HepG2 (cell line): ENCODE data around the gene RHBDD1. TPM values are rescaled to one million over a fixed set of nuclear protein-coding genes. Genes with fewer than 3 reads are reported as not detected.

Experiments used
- ATAC-seq: fragments of 200-7000 bp; cut with Tn5 transposase; 3 replicates; pipeline ENCODE4 v1.9.1; 2020; ENCODE audit warnings: mild to moderate bottlenecking, moderate library complexity
- BruUV-seq: library from RNA; stranded (reverse); fragments of 400-500 nt; replicated peaks from 2 replicates; lab custom pipeline; 2021; lab: Mats Ljungman, UMichigan
- CTCF ChIA-PET: fragments of 300-600 bp; formaldehyde crosslinking; extraction: SDS; loops from one replicate; lab custom pipeline; 2021; ENCODE audit warnings: low total read pairs, inconsistent platforms, low intra/inter-chr PET ratio; lab: Yijun Ruan, JAX
- POLR2A ChIA-PET: fragments of 350-600 bp; sonication (Branson Sonifier 250); formaldehyde crosslinking; loops from one replicate; lab custom pipeline; 2020; ENCODE audit warnings: antibody characterized with exemption, inconsistent platforms; lab: Yijun Ruan, JAX
- DNase-seq: peaks from one replicate; pipeline ENCODE4 v3.0.0-alpha.2; 2015; ENCODE audit warnings: low spot score
- FAIRE-seq: peaks from 3 replicates; lab custom pipeline; 2011; peaks lifted over from hg19 to GRCh38; lab: Jason Lieb, UNC
- H2AFZ ChIP-seq: one replicate; pipeline ENCODE4 v1.6.1; 2011; ENCODE audit warnings: low read length, inconsistent platforms
- H3K27ac ChIP-seq: fragments of 300-600 bp; 3 replicates; pipeline ENCODE4 v1.8.0; 2011; ENCODE audit warnings: mixed run types, mild to moderate bottlenecking, mixed read lengths, low read length, inconsistent platforms; ENCODE audit not compliant: insufficient read depth; ENCODE audit errors: extremely low read length
- H3K27me3 ChIP-seq, 2 experiments: fragments of 200-600 bp in 1 of 2; 2 replicates in 1 of 2; 3 replicates in 1 of 2; pipeline versions ENCODE4 v1.6.0 to v1.8.0; 2011; ENCODE audit warnings: low read length in 2 of 2, mild to moderate bottlenecking in 2 of 2, moderate library complexity in 2 of 2, inconsistent platforms in 1 of 2; ENCODE audit not compliant: insufficient read depth in 2 of 2, control insufficient read depth in 1 of 2
- H3K36me3 ChIP-seq, 2 experiments: fragments of 200-600 bp in 1 of 2; replicated peaks in 1 of 2; 2 replicates in 1 of 2; 3 replicates in 1 of 2; pipeline versions ENCODE4 v1.5.1 to v1.8.0; 2011; ENCODE audit warnings: low read length in 2 of 2, inconsistent platforms in 1 of 2; ENCODE audit not compliant: insufficient read depth in 2 of 2, control insufficient read depth in 1 of 2
- H3K4me1 ChIP-seq: 2 replicates; pipeline ENCODE4 v1.5.1; 2012; ENCODE audit warnings: low read length, inconsistent platforms; ENCODE audit not compliant: insufficient read depth
- H3K4me2 ChIP-seq: 2 replicates; pipeline ENCODE4 v1.6.0; 2011; ENCODE audit warnings: low read depth, low read length, inconsistent platforms
- H3K4me3 ChIP-seq, 3 experiments: fragments of 200-600 bp in 1 of 3; sonication (generic), shearing (Covaris generic) in 1 of 3; replicated peaks in 1 of 3; 2 replicates each; pipeline ENCODE4 v1.5.1; 2011 to 2016; ENCODE audit warnings: low read length in 3 of 3, inconsistent platforms in 2 of 3, low read depth in 2 of 3, mild to moderate bottlenecking in 2 of 3, control low read depth in 1 of 3, mixed read lengths in 1 of 3; ENCODE audit not compliant: insufficient read depth in 1 of 3
- H3K79me2 ChIP-seq: one replicate; pipeline ENCODE4 v1.6.1; 2011; ENCODE audit warnings: low read length, inconsistent platforms; ENCODE audit not compliant: insufficient read depth
- H3K9ac ChIP-seq: 2 replicates; pipeline ENCODE4 v1.6.0; 2011; ENCODE audit warnings: mild to moderate bottlenecking, low read depth, low read length, inconsistent platforms; ENCODE audit not compliant: insufficient read depth
- H3K9me3 ChIP-seq: 2 replicates; pipeline ENCODE4 v1.5.1; 2012; ENCODE audit warnings: mild to moderate bottlenecking, low read length
- H4K20me1 ChIP-seq: 2 replicates; pipeline ENCODE4 v1.6.0; 2011; ENCODE audit warnings: inconsistent platforms, mild to moderate bottlenecking, low read length, moderate library complexity; ENCODE audit not compliant: insufficient read depth
- CENPX ChIP-seq: sonication (generic); formaldehyde crosslinking; IDR thresholded peaks from 2 replicates; pipeline ENCODE4 v1.9.0; 2021; ENCODE audit warnings: mild to moderate bottlenecking, missing genetic modification reagents, moderate library complexity
- HCFC1 ChIP-seq: fragments of 150-350 bp; IDR thresholded peaks from 2 replicates; pipeline ENCODE4 v1.6.1; 2014; ENCODE audit warnings: low read depth, low read length
- HNF4G ChIP-seq, 2 experiments: sonication (generic) in 1 of 2; formaldehyde crosslinking in 1 of 2; IDR thresholded peaks; 2 replicates each; pipeline versions ENCODE4 v1.4.0 to v1.6.1; 2011 to 2020; ENCODE audit warnings: borderline replicate concordance in 2 of 2, low read depth in 2 of 2, mild to moderate bottlenecking in 2 of 2, low read length in 1 of 2, missing genetic modification reagents in 1 of 2, moderate library complexity in 1 of 2
- HNRNPUL1 ChIP-seq: fragments of 200-400 bp; formaldehyde crosslinking; IDR thresholded peaks from 2 replicates; pipeline ENCODE4 v1.6.1; 2017; ENCODE audit warnings: low read depth, mild to moderate bottlenecking, low read length, moderate library complexity
- MAF1 ChIP-seq: sonication (generic); formaldehyde crosslinking; IDR thresholded peaks from 2 replicates; pipeline ENCODE4 v1.5.0; 2020; ENCODE audit warnings: missing genetic modification reagents, borderline replicate concordance
- RFX1 ChIP-seq: fragments of 450-650 bp; IDR thresholded peaks from 2 replicates; pipeline ENCODE4 v1.6.1; 2017
- SRSF4 ChIP-seq: fragments of 200-400 bp; formaldehyde crosslinking; IDR thresholded peaks from one replicate; pipeline ENCODE4 v1.6.1; 2018; ENCODE audit warnings: mild to moderate bottlenecking, low read depth, low read length, moderate library complexity; ENCODE audit not compliant: poor library complexity, severe bottlenecking
- SRSF9 ChIP-seq: fragments of 200-400 bp; formaldehyde crosslinking; IDR thresholded peaks from 2 replicates; pipeline ENCODE4 v1.6.1; 2018; ENCODE audit warnings: borderline replicate concordance, mild to moderate bottlenecking, low read depth, low read length; ENCODE audit not compliant: insufficient read depth, poor library complexity, severe bottlenecking
- U2AF2 ChIP-seq: fragments of 200-400 bp; formaldehyde crosslinking; IDR thresholded peaks from 2 replicates; pipeline ENCODE4 v1.6.1; 2017; ENCODE audit warnings: low read depth, mild to moderate bottlenecking, low read length
- ZBTB26 ChIP-seq: IDR thresholded peaks from 2 replicates; pipeline ENCODE4 v1.6.1; 2016; ENCODE audit warnings: missing compliant biosample characterization, missing genetic modification reagents, borderline replicate concordance
- ZFAT ChIP-seq: sonication (generic); formaldehyde crosslinking; conservative IDR thresholded peaks from 2 replicates; pipeline ENCODE4 v1.8.1; 2023; ENCODE audit warnings: missing genetic modification reagents, inconsistent platforms
- ZNF597 ChIP-seq: sonication (generic); formaldehyde crosslinking; IDR thresholded peaks from 2 replicates; pipeline ENCODE4 v1.5.0; 2020; ENCODE audit warnings: missing genetic modification reagents
- ZNF639 ChIP-seq: conservative IDR thresholded peaks from 2 replicates; pipeline ENCODE4 v1.6.1; 2018; ENCODE audit warnings: missing genetic modification reagents
- ZNF652 ChIP-seq: IDR thresholded peaks from 2 replicates; pipeline ENCODE4 v1.6.1; 2016; ENCODE audit warnings: low read depth, borderline replicate concordance
- WGBS: methylation state at CpG from one replicate; pipeline ENCODE4 v1.1.6; 2017; ENCODE audit warnings: low lambda C conversion rate; 5-methylcytosine and 5-hydroxymethylcytosine counted together
- in situ Hi-C: cut with HindIII; loops from 2 replicates; pipeline ENCODE4 v1.10.0; 2017; ENCODE audit warnings: low pct_unique_long_range_greater_than_20kb; ENCODE audit not compliant: extremely low pct_ligation_motif_present
- intact Hi-C: fragments of 100-400 bp; cut with micrococcal nuclease; formaldehyde crosslinking; loops from one replicate; pipeline ENCODE4 v1.10.0; 2022; ENCODE audit not compliant: unreplicated experiment
- polyA plus RNA-seq, 8 experiments: library from polyadenylated mRNA; depleted of rRNA in 3 of 8; stranded (reverse) in 7 of 8; unstranded in 1 of 8; fragments of >200 nt; fragmentation: Illumina TruSeq in 4 of 8; extraction: Trizol in 4 of 8; gene quantifications; 2 replicates each; pipeline versions ENCODE4 v1.2.1 to v1.2.3, GENCODE V29; 2011 to 2016; ENCODE audit warnings: low read depth in 4 of 8, missing spikeins in 1 of 8, mixed read lengths in 1 of 8; ENCODE audit not compliant: insufficient read depth in 1 of 8
- total RNA-seq, 5 experiments: library from RNA; depleted of rRNA; stranded (reverse); fragments of >200 nt; fragmentation: Illumina TruSeq; extraction: Trizol; gene quantifications; 2 replicates each; pipeline ENCODE4 v1.2.3, GENCODE V29; 2016; ENCODE audit warnings: low read depth in 1 of 5

The RHBDD1 gene
- total and polyA plus RNA-seq, 2 of the 13 experiments (the other 11 are each of a cell fraction or from before 2014, with no cell fraction given), result 8.2 to 9.5 TPM

- Histone ChIP-seq H3K4me3 (no peak overlapping the region), H2AFZ (no peak overlapping the region), H3K36me3 (no peaks in the 10 kb centered on the region), H3K4me1 (no peaks in the 10 kb centered on the region), H4K20me1 (no peaks in the 10 kb centered on the region), H3K79me2 (no peaks in the 10 kb centered on the region), H3K9ac (no peak overlapping the region), H3K27me3 (no peaks in the 10 kb centered on the region), H3K27ac (no peak overlapping the region), H3K9me3 (no peaks in the 10 kb centered on the region), H3K4me2 (no peak overlapping the region)
- intact Hi-C loops, result no loop called here
- ChIA-PET CTCF (no interaction called here), POLR2A (no interaction called here)
- no TSS peak for BruUV-seq
- DNase-seq (no peak), ATAC-seq (no peak), FAIRE-seq (no peak)
- in situ Hi-C loops, result no loop called here
- WGBS, result 69% methylated on average over 8 of the region's 8 CpGs
- no peak for TF ChIP-seq ZFAT (CRISPR knock-in tag)
- TF ChIP-seq MAF1 (CRISPR knock-in tag), result no peak
- TF ChIP-seq RFX1, result no peak
- TF ChIP-seq CENPX (CRISPR knock-in tag), result no peak
- TF ChIP-seq SRSF9, result no peak
- TF ChIP-seq ZBTB26, result no peak
- TF ChIP-seq U2AF2, result no peak
- TF ChIP-seq HNF4G (IDR thresholded peaks at IDR 0.05; ENCODE audit: borderline replicate concordance, low read depth, low read length), result no peak
- TF ChIP-seq HNF4G (CRISPR knock-in tag; IDR thresholded peaks at IDR 0.05; ENCODE audit: borderline replicate concordance, low read depth), result no peak
- no peak for TF ChIP-seq HCFC1
- TF ChIP-seq ZNF639, result no peak
- TF ChIP-seq SRSF4, result no peak
- no peak for TF ChIP-seq HNRNPUL1
- no peak for TF ChIP-seq ZNF597 (CRISPR knock-in tag)
- no peak for TF ChIP-seq ZNF652
Measured at GRCh38 chr2:226885769-226886435, 50.0 kb downstream of the RHBDD1 start.
